Cortex of kidney (tissue), 1 donor: ENCODE data around the gene DNAH7.
"Not testable (repeated sequence)": the region's sequence is repeated elsewhere in the genome, so short reads cannot be mapped to it uniquely, and the experiment has no call there.

Experiments
- DNase-seq: peaks from one replicate; lab custom pipeline; 2025; lab: John Stamatoyannopoulos, UW

DNAH7 gene

GRCh38 chr2:196068271-196069209 is at the start of gene DNAH7:
TSS of gene DNAH7 (minus strand) at chr2:196068837. CDS start at chr2:196068711, 126 bp downstream.
- no peak for DNase-seq

- DNase-seq, result no peak
Measured at GRCh38 chr2:196117214-196117705, 48.6 kb upstream of the DNAH7 start.

DNA sequence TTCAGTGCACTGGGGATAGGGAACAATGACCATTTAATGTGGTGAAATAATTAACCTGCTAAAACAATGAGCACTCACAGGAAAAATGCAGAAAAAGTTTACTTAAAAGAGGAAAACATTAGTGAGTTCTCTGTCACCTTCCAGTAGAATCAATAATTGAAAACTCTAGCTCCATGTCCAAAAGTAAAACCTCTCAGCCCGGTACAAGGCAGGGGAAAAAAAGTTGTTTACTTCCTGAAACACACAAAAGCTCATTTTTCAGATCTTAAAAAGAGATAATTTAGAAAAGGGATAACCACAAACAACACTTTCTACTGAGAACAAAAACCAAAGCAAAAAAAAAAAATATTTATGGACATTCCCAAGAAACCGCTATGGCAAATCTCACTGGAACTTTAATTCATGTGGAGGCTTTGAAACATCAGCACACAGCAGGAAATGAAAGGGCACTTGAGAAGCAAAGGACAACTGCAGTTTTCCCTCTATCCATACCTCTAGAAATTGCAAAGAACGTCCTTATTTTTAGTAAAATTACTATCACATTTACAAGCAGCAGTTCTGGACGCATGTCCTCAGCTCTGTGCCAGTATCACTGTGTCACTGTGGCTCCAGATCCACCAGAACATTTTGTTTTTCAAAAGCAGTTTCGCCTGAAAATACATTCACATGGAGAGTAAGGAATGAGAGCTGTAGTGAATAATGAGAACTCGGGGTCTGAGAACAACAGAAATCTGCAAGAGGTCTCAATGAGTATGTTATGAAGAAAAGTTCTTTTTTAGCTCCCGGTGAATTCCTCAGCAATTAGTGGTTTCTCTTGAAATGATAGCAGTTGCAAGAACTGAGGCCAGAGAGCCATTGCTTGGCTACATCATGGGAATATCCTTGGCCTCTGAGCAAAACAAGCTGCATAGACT is 44.7 kb upstream of the DNAH7 start:
- no peak for DNase-seq

DNA sequence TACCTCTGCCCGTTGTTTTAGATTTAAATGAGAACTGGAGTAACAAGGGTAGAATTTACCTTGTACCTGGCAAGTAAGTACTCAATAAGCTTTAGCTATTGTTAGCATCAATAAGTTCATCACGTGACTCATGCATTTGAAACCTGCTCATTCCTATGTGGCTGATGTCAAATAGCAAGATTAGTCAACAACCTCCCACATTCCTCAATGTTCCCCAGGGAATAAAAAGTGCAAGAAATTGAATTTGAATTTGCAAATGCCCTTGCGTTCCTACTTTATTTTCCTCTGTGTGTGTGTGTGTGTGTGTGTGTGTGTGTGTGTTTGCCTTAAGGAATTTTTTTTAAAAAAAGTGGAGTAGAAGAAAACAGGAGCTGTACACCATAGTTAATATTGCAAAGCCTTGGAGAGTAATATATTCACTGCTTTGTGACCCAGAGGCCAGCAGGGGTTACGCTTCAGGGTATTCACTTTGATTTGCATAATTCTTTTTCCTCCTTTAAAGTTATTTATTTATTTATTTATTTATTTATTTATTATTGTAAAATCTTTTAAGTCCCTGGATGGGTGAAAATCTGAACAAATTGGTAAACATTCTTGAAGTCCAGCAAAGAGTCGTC is 43.9 kb upstream of the DNAH7 start:
- DNase-seq, result no peak

DNA sequence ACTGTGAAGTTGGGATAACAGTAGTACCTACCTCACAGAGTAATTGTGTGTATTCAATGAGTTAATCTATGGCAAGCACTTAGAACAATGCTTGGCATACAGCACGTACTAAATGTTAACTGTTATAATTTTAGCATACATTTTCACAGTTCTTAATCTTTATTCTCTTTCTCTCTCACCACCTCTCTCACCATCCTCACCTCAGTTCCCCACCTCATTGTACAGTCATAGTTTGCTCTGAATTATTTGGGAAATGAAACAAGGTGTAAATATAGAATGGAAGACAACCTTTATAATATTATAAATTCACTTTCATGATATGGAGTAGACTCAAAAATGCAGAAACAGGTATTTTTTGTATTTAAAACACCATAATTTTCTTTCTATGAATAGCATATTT is 40.0 kb upstream of the DNAH7 start:
- DNase-seq, result no peak

DNA sequence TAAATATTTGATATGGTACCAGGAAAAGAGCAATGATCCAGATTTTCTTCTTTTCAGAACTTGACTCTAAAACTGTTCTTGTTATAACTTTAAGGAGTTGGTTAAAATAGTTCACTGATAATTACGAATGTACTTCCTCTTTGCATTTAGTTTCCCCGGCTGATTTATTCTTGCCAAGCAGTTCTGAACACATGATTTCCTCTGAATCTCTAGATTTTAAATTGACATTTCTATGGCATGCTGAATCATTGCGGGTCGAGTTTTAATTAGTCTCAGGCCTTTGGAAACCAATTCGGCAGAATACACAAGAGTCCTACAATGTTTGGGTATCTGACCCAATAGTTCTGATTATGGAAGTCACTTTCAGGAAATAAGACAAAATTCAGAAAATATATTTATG is 37.3 kb upstream of the DNAH7 start:
- DNase-seq, result no peak

- no peak for DNase-seq
Measured at GRCh38 chr2:196104066-196104465, 35.4 kb upstream of the DNAH7 start.

GRCh38 chr2:196103626-196104025 is 35.0 kb upstream of the DNAH7 start:
- no peak for DNase-seq

DNA sequence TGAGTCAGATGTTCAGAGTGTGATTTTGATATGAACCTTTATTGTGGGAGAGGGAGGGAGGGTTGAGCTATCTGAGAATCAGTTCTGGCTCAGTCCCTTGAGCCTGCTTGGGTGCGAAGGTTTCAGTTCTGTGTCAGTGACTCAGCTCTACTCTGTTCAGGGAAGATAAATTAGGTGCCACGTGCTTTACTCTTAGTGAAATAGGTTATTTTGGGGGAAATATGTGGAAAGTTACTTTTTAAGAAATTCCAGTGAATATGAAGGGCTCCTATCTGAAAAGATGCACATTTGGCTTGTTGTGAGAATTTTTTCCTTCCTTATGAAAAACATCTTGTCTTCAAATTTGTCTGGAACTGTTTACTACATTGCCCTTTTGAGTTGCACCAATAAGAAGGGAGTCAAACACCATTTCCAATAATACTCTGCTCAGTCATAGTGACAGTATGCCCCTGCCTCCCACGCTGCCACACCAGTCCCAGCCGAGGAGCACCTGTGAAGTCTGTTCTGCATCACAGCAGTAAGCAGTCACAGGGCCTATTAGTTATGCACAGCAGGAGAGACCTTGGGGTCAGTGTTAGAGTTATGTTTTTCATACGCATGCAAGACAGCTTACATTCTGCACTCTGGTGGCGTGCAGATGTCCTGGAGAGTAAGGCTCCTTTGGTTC is 32.8 kb upstream of the DNAH7 start:
- DNase-seq, result no peak

GRCh38 chr2:196099916-196100315 is 31.3 kb upstream of the DNAH7 start:
- DNase-seq, result no peak

DNA sequence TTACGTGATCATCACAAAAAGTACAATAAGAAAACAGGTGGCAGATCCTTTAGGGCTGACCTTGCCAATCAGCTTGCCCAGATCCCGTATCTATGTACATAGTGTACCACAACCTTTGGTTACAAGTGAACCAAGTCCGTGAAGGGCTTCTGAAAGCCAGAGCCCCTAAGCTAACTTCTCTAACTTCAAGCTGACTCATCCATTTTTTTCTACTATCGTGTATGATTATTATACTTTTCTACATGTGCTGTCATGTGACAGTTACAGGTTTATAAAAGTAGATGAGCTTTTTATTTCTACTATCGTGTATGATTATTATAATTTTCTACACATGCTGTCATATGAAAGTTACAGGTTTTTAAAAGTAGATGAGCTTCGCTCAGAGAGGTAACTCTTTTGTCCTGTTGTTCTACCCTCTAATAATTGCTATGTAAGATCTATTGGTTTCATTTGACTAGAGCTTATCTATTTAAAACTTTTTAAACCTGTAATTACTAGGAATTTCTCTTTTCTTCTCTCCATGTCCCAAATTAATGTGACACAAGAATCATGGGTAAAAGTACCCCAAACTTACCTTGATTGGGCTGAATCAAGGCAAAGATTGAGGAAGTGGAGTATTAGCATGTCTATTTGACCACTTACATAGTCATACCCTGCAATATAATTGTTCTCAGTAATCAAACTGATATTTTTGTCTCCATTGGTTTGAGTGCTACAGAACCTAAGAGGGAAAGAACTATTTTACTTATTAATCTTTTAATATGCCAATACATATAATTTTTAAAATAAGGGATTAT is 29.4 kb upstream of the DNAH7 start:
- DNase-seq, result no peak

DNA sequence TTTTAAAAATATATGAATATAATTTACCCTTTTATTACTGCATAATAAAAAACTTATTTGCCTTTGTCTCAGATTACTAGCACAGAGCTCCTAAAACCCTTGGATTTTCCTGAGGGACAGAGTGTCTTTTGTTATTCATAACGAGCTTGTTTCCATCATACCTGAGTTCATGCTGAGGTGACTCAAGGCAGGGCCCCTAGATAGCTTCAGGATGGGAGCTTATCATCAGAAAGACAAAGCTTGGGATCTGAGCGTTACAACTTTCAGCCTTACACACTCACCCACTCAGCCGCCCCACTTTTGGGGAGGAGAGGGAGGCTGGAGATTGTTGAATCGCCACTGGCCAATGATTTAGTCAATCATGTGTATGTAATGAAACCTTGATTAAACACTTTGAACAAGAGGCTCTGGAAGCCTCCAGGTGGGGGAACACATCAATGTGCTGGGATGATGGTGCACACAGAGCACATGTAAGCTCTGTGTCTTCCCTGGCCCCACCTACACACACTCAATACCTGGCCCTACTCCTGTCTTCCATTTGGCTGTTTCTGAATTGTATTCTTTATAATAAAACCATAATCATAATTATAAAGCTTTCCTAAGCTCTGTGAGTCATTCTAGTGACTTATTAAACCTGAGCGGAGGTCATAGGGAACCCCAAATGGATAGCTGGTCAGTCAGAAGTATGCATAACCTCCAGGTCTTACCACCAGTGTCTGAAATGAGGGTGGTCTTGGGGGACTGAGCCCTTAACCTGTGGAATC is 28.5 kb upstream of the DNAH7 start:
- no peak for DNase-seq

GRCh38 chr2:196096264-196096663 is 27.6 kb upstream of the DNAH7 start:
- DNase-seq, result no peak

- DNase-seq, result not testable (repeated sequence)
Measured at GRCh38 chr2:196089448-196089847, 20.8 kb upstream of the DNAH7 start.

- DNase-seq, result no peak
Measured at GRCh38 chr2:196088203-196088602, 19.6 kb upstream of the DNAH7 start.

- no peak for DNase-seq
Measured at GRCh38 chr2:196086517-196087368, 18.1 kb upstream of the DNAH7 start.

- DNase-seq, result no peak
Measured at GRCh38 chr2:196083601-196084000, 15.0 kb upstream of the DNAH7 start.

DNA sequence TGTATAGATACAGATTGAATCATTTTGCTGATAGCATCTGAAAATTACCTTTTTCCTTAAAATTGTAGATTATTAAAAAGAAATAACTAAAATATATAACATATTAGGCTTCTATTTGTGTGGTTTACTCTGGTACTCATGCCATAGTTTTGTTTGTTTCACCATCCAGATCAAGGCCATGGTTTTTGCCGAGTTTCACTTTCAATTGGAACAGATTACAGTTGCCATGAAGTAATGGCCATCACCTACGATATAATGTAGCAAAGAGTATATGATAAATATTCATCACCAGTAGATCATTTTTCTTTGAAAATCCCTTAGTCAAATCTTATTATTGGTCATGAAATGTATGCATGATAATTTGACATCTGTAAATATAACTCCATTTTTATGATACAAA is 11.9 kb upstream of the DNAH7 start:
- no peak for DNase-seq

DNA sequence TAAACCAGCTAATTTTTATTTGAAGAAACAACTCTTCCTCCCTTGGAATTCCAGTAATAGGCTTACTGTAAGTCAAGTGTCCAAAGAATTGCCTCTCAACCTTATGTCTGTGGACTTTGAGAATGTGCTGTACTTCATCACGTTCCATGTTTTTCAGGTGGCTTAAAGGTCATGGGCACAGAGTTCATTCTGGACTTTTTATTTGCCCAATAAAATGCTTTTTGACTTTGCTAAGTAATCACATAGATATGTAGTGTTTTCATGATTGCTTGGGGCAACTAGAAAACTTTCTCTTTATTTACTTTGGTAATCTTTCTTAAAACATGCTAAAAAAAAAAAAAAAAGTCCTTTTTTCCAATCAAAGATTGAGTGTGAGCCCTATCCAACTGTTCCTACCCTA is 10.4 kb upstream of the DNAH7 start:
- no peak for DNase-seq
